Measurements from ENCODE around the gene C11orf86.

GRCh38 chr11:67016550-67016949 lies 41.4 kb downstream of the C11orf86 start:
- TF ChIP-seq, protein P1, sequence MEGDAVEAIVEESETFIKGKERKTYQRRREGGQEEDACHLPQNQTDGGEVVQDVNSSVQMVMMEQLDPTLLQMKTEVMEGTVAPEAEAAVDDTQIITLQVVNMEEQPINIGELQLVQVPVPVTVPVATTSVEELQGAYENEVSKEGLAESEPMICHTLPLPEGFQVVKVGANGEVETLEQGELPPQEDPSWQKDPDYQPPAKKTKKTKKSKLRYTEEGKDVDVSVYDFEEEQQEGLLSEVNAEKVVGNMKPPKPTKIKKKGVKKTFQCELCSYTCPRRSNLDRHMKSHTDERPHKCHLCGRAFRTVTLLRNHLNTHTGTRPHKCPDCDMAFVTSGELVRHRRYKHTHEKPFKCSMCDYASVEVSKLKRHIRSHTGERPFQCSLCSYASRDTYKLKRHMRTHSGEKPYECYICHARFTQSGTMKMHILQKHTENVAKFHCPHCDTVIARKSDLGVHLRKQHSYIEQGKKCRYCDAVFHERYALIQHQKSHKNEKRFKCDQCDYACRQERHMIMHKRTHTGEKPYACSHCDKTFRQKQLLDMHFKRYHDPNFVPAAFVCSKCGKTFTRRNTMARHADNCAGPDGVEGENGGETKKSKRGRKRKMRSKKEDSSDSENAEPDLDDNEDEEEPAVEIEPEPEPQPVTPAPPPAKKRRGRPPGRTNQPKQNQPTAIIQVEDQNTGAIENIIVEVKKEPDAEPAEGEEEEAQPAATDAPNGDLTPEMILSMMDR (conservative IDR thresholded peaks at IDR 0.05; ENCODE audit: low read length): no peak
- TF ChIP-seq EZH2phosphoT487 (IDR thresholded peaks at IDR 0.05; ENCODE audit: borderline replicate concordance): no peak

Measured in Loucy (cell line).